B cell (primary cell): ENCODE measurements around the gene PPP2R5A. TPM values are rescaled to one million over a fixed set of nuclear protein-coding genes. Genes with fewer than 3 reads are reported as not detected.

ENCODE experiments used
- ATAC-seq: fragments of 200-7000 bp; cut with Tn5 transposase; one replicate; pipeline ENCODE4 v1.10.0; 2021; ENCODE audit warnings: low read depth, mild to moderate bottlenecking, moderate number of reproducible peaks, moderate library complexity
- CTCF ChIA-PET: fragments of 350-600 bp; sonication (Branson Sonifier 250); formaldehyde crosslinking; loops from one replicate; lab custom pipeline; 2021; ENCODE audit warnings: antibody characterized with exemption, inconsistent platforms; lab: Charles Lee
- POLR2A ChIA-PET: fragments of 350-600 bp; sonication (Branson Sonifier 250); formaldehyde crosslinking; loops from one replicate; lab custom pipeline; 2021; ENCODE audit warnings: antibody characterized with exemption; lab: Charles Lee
- DNase-seq: peaks from one replicate; pipeline ENCODE4 v3.0.0; 2013
- H2AFZ ChIP-seq: 2 replicates; pipeline ENCODE4 v1.6.1; 2012; ENCODE audit warnings: mild to moderate bottlenecking, low read depth, low read length; ENCODE audit not compliant: insufficient read depth, poor library complexity, severe bottlenecking
- H3K27ac ChIP-seq, 2 donors: 1 replicate in 1 of 2; 2 replicates in 1 of 2; pipeline ENCODE4 v1.5.1; 2012 to 2013; ENCODE audit warnings: low read length in 2 of 2, mild to moderate bottlenecking in 2 of 2, moderate library complexity in 1 of 2
- H3K27me3 ChIP-seq, 4 experiments: fragments of 200-600 bp in 1 of 4; sonication (generic) in 1 of 4; replicated peaks in 1 of 4; 1 replicate in 2 of 4; 2 replicates in 2 of 4; pipeline versions ENCODE4 v1.6.1 to v1.7.0; 2013 to 2016; ENCODE audit warnings: low read length in 3 of 4, mild to moderate bottlenecking in 2 of 4, mixed read lengths in 1 of 4, moderate library complexity in 1 of 4; ENCODE audit not compliant: insufficient read depth in 4 of 4, control insufficient read depth in 3 of 4; ENCODE audit errors: control extremely low read depth in 1 of 4
- H3K36me3 ChIP-seq, 2 experiments: replicated peaks in 1 of 2; 1 replicate in 1 of 2; 2 replicates in 1 of 2; pipeline versions ENCODE4 v1.6.1 to v1.7.1; 2013; ENCODE audit warnings: low read length in 1 of 2; ENCODE audit not compliant: insufficient read depth in 2 of 2, control insufficient read depth in 1 of 2; ENCODE audit errors: control extremely low read depth in 1 of 2, extremely low read depth in 1 of 2
- H3K4me1 ChIP-seq, 2 donors: fragments of 200-600 bp in 1 of 2; sonication (generic) in 1 of 2; 1 replicate in 1 of 2; 2 replicates in 1 of 2; pipeline versions ENCODE4 v1.5.1 to v1.6.1; 2013 to 2017; ENCODE audit warnings: low read length in 2 of 2; ENCODE audit not compliant: control insufficient read depth in 2 of 2, insufficient read depth in 2 of 2
- H3K4me2 ChIP-seq: replicated peaks from 2 replicates; pipeline ENCODE3; 2012; ENCODE audit warnings: mild to moderate bottlenecking, low read depth, low read length; ENCODE audit not compliant: poor library complexity, severe bottlenecking
- H3K4me3 ChIP-seq, 5 experiments: fragments of 200-600 bp in 1 of 5; sonication (generic) in 1 of 5; 1 replicate in 3 of 5; 2 replicates in 2 of 5; pipeline versions ENCODE4 v1.5.1 to v1.7.0; 2011 to 2016; ENCODE audit warnings: low read length in 4 of 5, mild to moderate bottlenecking in 4 of 5, low read depth in 2 of 5, control low read depth in 1 of 5, moderate library complexity in 1 of 5; ENCODE audit not compliant: insufficient read depth in 1 of 5; ENCODE audit errors: control extremely low read depth in 1 of 5, extremely low read depth in 1 of 5
- H3K79me2 ChIP-seq: fragments of 200-600 bp; sonication (generic); one replicate; pipeline ENCODE4 v1.6.0; 2016; ENCODE audit warnings: low read length; ENCODE audit not compliant: control insufficient read depth, insufficient read depth
- H3K9ac ChIP-seq: fragments of 200-600 bp; sonication (generic); 2 replicates; pipeline ENCODE4 v1.6.1; 2017; ENCODE audit warnings: mild to moderate bottlenecking, low read length, moderate library complexity
- H3K9me3 ChIP-seq, 3 donors: one replicate each; pipeline versions ENCODE4 v1.6.1 to v1.7.1; 2013; ENCODE audit warnings: low read length in 2 of 3; ENCODE audit not compliant: control insufficient read depth in 2 of 3, insufficient read depth in 1 of 3; ENCODE audit errors: control extremely low read depth in 1 of 3
- H4K20me1 ChIP-seq: 2 replicates; pipeline ENCODE4 v1.6.0; 2012; ENCODE audit warnings: mild to moderate bottlenecking, low read length; ENCODE audit not compliant: insufficient read depth, control insufficient read depth, poor library complexity, severe bottlenecking
- H3K27ac Mint-ChIP-seq: one replicate; pipeline ENCODE4 v1.8.0; 2021; ENCODE audit warnings: mixed read lengths
- H3K27me3 Mint-ChIP-seq: one replicate; pipeline ENCODE4 v1.8.0; 2021; ENCODE audit warnings: mixed read lengths
- H3K4me1 Mint-ChIP-seq: one replicate; pipeline ENCODE4 v1.8.0; 2021; ENCODE audit warnings: mixed read lengths
- H3K4me3 Mint-ChIP-seq: one replicate; pipeline ENCODE4 v1.8.0; 2021; ENCODE audit warnings: mixed read lengths
- H3K9me3 Mint-ChIP-seq: one replicate; pipeline ENCODE4 v1.8.0; 2022; ENCODE audit warnings: mixed read lengths; ENCODE audit not compliant: insufficient read depth
- CTCF ChIP-seq: fragments of 200-600 bp; IDR thresholded peaks from one replicate; pipeline ENCODE4 v1.8.0; 2022; ENCODE audit warnings: antibody characterized with exemption, mild to moderate bottlenecking
- EZH2 ChIP-seq: IDR thresholded peaks from 2 replicates; pipeline ENCODE4 v1.6.1; 2012; ENCODE audit warnings: borderline replicate concordance, low read depth, mild to moderate bottlenecking, moderate library complexity, low read length; ENCODE audit not compliant: insufficient read depth, poor library complexity, severe bottlenecking
- whole genome bisulfite sequencing: methylation state at CpG from one replicate; pipeline ENCODE4 v1.1.5; 2013; ENCODE audit warnings: missing lambda C conversion rate; ENCODE audit not compliant: insufficient coverage; 5-methylcytosine and 5-hydroxymethylcytosine counted together
- intact Hi-C: fragments of 100-400 bp; cut with micrococcal nuclease; formaldehyde crosslinking; loops from one replicate; pipeline ENCODE4 v1.10.0; 2022
- polyA plus RNA-seq: library from polyadenylated mRNA; depleted of rRNA; stranded (reverse); fragments of >200 nt; gene quantifications from 2 replicates; pipeline ENCODE4 v1.2.3, GENCODE V29; 2012
- total RNA-seq, 2 donors: library from RNA; stranded (reverse); fragments of 120-200 nt in 1 of 2; gene quantifications; 1 replicate in 1 of 2; 2 replicates in 1 of 2; pipeline versions ENCODE4 v1.2.3 to v1.2.4, GENCODE V29; 2013 to 2022

PPP2R5A gene
- total and polyA plus RNA-seq, 2 donors (not counting 1 experiment from before 2014, with no cell fraction given), result 22.4 to 43.4 TPM

DNA sequence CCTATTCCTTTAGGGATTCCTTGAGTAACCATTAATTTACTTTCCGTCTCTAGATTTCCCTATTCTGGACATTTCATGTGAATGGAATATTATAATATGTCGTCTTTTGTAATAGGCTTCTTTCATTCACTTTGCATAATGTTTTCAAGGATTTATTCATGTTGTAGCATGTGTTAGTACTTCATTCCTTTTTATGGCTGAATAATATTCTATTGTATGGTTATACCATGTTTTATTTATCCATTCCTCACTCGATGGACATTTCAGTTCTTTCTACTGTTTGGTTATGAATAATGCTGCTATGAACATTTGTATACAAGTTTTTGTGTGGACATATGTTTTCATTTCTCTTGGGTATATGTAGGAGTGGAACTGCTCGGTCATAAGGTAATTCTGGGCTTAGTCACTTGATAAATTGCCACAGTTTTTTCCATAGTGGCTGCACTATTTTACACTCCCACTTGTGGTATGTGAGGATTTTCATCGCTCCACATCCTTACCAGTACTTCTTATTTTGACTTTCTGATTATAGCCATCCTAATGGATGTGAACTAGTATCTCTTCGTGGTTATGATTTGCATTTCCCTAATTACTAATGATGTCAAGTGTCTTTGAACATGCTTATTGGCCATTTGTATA, 17.7 kb downstream of the PPP2R5A start:
- no peak overlapping the region for H3K27ac Mint-ChIP-seq

More for the DNA sequence above, 17.7 kb downstream of the PPP2R5A start:
- Histone ChIP-seq H4K20me1 (peaks cover 70% of the 10 kb centered on the region), H3K9ac (no peak overlapping the region), H3K4me3 (no peak overlapping the region), H3K9me3 (peaks cover 0 to 2% (median 2%) of the 10 kb centered on the region in 3 donors), H3K79me2 (peaks cover 85% of the 10 kb centered on the region), H2AFZ (no peak overlapping the region), H3K27ac (no peak overlapping the region), H3K36me3 (no peaks in the 10 kb centered on the region), H3K4me1 (peaks cover 0 to 5% of the 10 kb centered on the region in 2 donors), H3K4me2 (no peak overlapping the region), H3K27me3 (no peaks in the 10 kb centered on the region)
- Mint-ChIP-seq H3K4me1 (peaks cover 40% of the 10 kb centered on the region), H3K4me3 (no peak overlapping the region), H3K9me3 (peaks cover 4% of the 10 kb centered on the region), H3K27me3 (no peaks in the 10 kb centered on the region)
- intact Hi-C loops, result no loop called here
- POLR2A ChIA-PET, result no interaction called here
- DNase-seq, result no peak
- TF ChIP-seq CTCF (no peak), EZH2 (no peak)
- ATAC-seq, result no peak
- CTCF ChIA-PET, result no interaction called here
- WGBS, result no CpG with 5 or more reads among the region's 6 CpGs
